Progenitor cell of endocrine pancreas (in vitro differentiated cells): ENCODE measurements around the gene ZNF727. TPM values are rescaled to one million over a fixed set of nuclear protein-coding genes. Genes with fewer than 3 reads are reported as not detected.
"Not testable (repeated sequence)": the region's sequence is repeated elsewhere in the genome, so short reads cannot be mapped to it uniquely, and the experiment has no call there.

Experiments
- DNase-seq: peaks from one replicate; pipeline ENCODE4 v3.0.0; 2021; ENCODE audit warnings: low spot score; ENCODE audit not compliant: unreplicated experiment
- H3K27ac Mint-ChIP-seq: 2 replicates; pipeline ENCODE4 v1.8.0; 2021; ENCODE audit warnings: mild to moderate bottlenecking, moderate library complexity, mixed read lengths
- H3K27me3 Mint-ChIP-seq: 2 replicates; pipeline ENCODE4 v1.8.0; 2021; ENCODE audit warnings: mixed read lengths
- H3K36me3 Mint-ChIP-seq: 2 replicates; pipeline ENCODE4 v1.8.0; 2022; ENCODE audit warnings: mixed read lengths; ENCODE audit not compliant: insufficient read depth
- H3K4me1 Mint-ChIP-seq: 2 replicates; pipeline ENCODE4 v1.8.0; 2021; ENCODE audit warnings: low read depth, mixed read lengths
- H3K4me3 Mint-ChIP-seq: 2 replicates; pipeline ENCODE4 v1.8.0; 2021; ENCODE audit warnings: low read depth, mild to moderate bottlenecking, moderate library complexity, mixed read lengths
- H3K9me3 Mint-ChIP-seq: 2 replicates; pipeline ENCODE4 v1.8.0; 2021; ENCODE audit warnings: low read depth, mixed read lengths
- long read RNA-seq: library from polyadenylated mRNA; unstranded; transcript quantifications from one replicate; pipeline ENCODE4 v2.0.0, GENCODE V29; 2020
- total RNA-seq: library from RNA; stranded (reverse); gene quantifications from 2 replicates; pipeline ENCODE4 v1.2.1, GENCODE V29; 2021
- TF ChIP-seq, protein P1 (sequence below): fragments of 200-600 bp; sonication (generic); IDR thresholded peaks from one replicate; pipeline ENCODE4 v1.5.0; 2021; ENCODE audit warnings: antibody characterized with exemption, mild to moderate bottlenecking; ENCODE audit not compliant: unreplicated experiment

Gene ZNF727
- not detected in 2 replicates for total RNA-seq
- long read RNA-seq, result 0 reads

DNA sequence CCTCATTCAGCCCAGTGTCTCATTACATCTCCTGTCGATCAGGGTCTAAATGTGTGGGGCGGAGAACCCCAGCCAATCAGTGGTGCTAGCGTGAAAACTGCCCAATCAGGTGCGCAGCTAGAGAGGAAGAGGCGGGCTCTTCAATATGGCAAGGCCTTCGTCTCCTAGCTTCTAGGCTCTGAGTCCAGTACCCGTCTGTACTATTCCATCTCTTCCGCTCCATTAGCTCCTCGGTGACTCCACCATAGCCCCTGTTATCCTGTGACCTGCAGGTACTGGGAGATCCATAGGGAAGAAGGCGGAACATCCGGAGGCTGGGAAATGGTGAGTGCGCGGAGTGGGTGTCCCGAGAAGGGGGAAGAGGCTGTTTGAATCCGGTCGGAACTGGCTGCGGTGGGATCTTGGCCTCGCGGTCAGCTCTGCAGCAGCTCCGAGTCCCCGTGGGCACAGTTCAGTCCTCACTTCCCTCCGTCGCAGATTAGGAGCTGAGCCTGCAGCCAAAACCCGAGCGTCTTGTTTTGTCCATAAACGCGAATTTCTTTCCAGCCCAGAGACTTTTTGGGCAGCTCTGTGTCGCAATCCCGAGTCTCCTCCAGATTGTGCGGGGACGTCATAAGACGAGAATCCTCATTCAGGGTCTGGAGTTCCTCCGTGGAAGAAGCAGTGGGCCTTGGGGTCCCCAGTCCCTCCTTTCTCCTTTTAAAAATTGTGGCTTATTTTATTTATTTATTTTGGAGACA, at the start of gene ZNF727:
ZNF727 (plus strand) TSS at position 134 of the 740 bp plus-strand sequence; CDS start at position 322, 188 bp downstream.
- peaks cover 1% of the 10 kb centered on the region for H3K36me3 Mint-ChIP-seq
- no peak for DNase-seq
- no peaks in the 10 kb centered on the region for H3K4me1 Mint-ChIP-seq
- no peak within 1 kb of the TSS for H3K4me3 Mint-ChIP-seq
- peaks cover 47% of the 10 kb centered on the region for H3K9me3 Mint-ChIP-seq
- TF ChIP-seq, protein P1, sequence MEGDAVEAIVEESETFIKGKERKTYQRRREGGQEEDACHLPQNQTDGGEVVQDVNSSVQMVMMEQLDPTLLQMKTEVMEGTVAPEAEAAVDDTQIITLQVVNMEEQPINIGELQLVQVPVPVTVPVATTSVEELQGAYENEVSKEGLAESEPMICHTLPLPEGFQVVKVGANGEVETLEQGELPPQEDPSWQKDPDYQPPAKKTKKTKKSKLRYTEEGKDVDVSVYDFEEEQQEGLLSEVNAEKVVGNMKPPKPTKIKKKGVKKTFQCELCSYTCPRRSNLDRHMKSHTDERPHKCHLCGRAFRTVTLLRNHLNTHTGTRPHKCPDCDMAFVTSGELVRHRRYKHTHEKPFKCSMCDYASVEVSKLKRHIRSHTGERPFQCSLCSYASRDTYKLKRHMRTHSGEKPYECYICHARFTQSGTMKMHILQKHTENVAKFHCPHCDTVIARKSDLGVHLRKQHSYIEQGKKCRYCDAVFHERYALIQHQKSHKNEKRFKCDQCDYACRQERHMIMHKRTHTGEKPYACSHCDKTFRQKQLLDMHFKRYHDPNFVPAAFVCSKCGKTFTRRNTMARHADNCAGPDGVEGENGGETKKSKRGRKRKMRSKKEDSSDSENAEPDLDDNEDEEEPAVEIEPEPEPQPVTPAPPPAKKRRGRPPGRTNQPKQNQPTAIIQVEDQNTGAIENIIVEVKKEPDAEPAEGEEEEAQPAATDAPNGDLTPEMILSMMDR, result no peak
- no peaks in the 10 kb centered on the region for H3K27me3 Mint-ChIP-seq
- no peak within 1 kb of the TSS for H3K27ac Mint-ChIP-seq

DNA sequence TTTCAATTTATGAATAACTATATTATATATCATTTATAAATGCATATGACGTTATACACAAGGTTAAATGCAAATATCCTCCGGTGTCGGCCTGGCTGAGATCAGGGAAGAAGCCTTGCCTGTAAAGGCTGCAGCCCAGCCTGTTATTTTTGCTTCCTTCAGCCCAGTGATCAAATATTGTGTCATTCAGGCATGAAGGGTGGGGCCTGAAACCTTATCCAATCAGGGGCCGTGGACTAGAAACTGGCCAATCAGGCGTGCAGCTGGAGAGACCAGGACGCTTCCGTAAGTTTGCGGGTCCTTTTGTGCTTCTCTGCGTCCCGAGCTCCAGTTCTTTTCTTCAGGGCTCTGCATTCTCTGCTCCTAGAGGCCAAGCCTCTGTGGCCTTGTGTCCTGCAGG, 46.7 kb upstream of the ZNF727 start, which contains the start of gene ZNF722:
ZNF722 (plus strand) TSS at position 301 of the 400 bp plus-strand sequence. CDS start 113 bp downstream, outside the sequence.
- Mint-ChIP-seq H3K9me3 (peaks cover 12% of the 10 kb centered on the region), H3K27ac (no peak within 1 kb of the TSS), H3K27me3 (no peaks in the 10 kb centered on the region), H3K4me1 (no peaks in the 10 kb centered on the region), H3K36me3 (peaks cover 2% of the 10 kb centered on the region), H3K4me3 (no peak within 1 kb of the TSS)
- TF ChIP-seq, protein P1, result no peak
- no peak for DNase-seq

DNA sequence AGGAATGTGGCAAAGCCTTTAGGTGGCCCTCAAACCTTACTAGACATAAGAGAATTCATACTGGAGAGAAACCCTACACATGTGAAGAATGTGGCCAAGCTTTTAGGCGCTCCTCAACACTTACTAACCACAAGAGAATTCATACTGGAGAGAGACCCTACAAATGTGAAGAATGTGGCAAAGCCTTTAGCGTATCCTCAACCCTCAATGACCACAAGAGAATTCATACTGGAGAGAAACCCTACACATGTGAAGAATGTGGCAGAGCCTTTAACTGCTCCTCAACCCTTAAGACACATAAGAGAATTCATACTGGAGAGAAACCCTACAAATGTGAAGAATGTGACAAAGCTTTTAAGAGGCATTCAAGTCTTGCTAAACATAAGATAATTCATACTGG, 29.7 kb upstream of the ZNF727 start:
- not testable (repeated sequence) for H3K4me1 Mint-ChIP-seq, H3K4me3 Mint-ChIP-seq, DNase-seq, H3K27ac Mint-ChIP-seq, H3K36me3 Mint-ChIP-seq, H3K27me3 Mint-ChIP-seq
- peaks cover 48% of the 10 kb centered on the region for H3K9me3 Mint-ChIP-seq

DNA sequence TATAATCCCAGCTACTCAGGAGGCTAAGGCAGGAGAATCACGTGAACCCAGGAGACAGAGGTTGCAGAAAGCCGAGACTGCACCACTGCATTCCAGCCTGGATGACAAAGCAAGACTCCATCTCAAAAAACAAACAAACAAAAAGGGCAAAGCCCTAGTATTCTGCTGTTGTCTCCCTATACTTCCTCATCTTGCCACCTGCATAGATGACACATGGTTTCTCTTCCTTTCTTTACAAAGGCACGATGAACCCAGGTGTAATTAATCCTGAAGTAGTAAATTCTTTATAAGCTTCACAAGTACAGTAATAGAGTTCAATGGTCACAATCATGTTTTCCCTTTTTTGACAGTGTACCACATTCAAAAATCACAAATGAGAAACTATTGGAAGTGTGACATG, 9.8 kb upstream of the ZNF727 start:
- Mint-ChIP-seq H3K4me1 (no peaks in the 10 kb centered on the region), H3K9me3 (peaks cover 45% of the 10 kb centered on the region), H3K4me3 (no peak overlapping the region), H3K27me3 (no peaks in the 10 kb centered on the region), H3K36me3 (no peaks in the 10 kb centered on the region), H3K27ac (no peak overlapping the region)
- TF ChIP-seq, protein P1, result no peak
- DNase-seq, result no peak

DNA sequence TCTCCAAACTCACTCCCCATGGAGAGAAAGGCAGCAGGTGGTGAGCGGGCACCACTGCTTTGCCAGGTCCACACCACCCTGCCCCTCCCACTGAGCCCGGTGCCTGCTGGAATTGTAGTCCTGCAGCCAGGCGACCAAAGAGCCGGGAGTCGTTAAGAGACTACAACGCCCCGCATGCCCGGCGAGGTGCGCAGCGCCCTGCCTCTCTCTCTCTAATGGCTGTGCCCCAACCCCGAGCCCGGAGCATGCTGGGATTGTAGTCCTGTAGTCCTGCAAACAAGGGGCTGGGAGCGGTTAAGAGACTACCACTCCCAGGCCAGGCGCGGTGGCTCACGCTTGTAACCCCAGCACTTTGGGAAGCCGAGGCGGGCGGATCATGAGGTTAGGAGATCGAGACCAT, 8.1 kb upstream of the ZNF727 start:
- no peaks in the 10 kb centered on the region for H3K4me1 Mint-ChIP-seq
- DNase-seq, result no peak
- no peak overlapping the region for H3K4me3 Mint-ChIP-seq
- no peaks in the 10 kb centered on the region for H3K27me3 Mint-ChIP-seq
- H3K9me3 Mint-ChIP-seq, result peaks cover 40% of the 10 kb centered on the region
- TF ChIP-seq, protein P1, result no peak
- no peak overlapping the region for H3K27ac Mint-ChIP-seq
- H3K36me3 Mint-ChIP-seq, result no peaks in the 10 kb centered on the region

DNA sequence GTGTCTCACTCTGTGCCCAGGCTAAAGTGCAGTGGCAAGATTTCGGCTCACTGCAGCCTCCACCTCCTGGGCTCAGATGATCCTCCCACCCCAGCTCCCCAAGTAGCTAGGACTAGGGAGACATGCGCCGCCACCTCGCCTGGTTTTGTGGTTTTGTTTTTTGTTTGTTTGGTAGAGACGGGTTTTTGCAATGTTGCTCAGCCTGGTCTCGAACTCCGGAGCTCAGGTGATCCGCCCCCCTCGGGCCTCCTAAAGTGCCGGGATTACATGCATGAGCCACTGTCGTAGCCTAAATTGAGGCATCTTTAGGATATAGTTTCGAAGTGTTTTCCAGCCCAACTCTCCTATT, 781 bp downstream of the ZNF727 start:
- no peak overlapping the region for H3K4me3 Mint-ChIP-seq
- H3K9me3 Mint-ChIP-seq, result peaks cover 47% of the 10 kb centered on the region
- no peak overlapping the region for H3K27ac Mint-ChIP-seq
- no peaks in the 10 kb centered on the region for H3K27me3 Mint-ChIP-seq
- H3K4me1 Mint-ChIP-seq, result no peaks in the 10 kb centered on the region
- peaks cover 1% of the 10 kb centered on the region for H3K36me3 Mint-ChIP-seq
- DNase-seq, result no peak
- TF ChIP-seq, protein P1, result no peak

DNA sequence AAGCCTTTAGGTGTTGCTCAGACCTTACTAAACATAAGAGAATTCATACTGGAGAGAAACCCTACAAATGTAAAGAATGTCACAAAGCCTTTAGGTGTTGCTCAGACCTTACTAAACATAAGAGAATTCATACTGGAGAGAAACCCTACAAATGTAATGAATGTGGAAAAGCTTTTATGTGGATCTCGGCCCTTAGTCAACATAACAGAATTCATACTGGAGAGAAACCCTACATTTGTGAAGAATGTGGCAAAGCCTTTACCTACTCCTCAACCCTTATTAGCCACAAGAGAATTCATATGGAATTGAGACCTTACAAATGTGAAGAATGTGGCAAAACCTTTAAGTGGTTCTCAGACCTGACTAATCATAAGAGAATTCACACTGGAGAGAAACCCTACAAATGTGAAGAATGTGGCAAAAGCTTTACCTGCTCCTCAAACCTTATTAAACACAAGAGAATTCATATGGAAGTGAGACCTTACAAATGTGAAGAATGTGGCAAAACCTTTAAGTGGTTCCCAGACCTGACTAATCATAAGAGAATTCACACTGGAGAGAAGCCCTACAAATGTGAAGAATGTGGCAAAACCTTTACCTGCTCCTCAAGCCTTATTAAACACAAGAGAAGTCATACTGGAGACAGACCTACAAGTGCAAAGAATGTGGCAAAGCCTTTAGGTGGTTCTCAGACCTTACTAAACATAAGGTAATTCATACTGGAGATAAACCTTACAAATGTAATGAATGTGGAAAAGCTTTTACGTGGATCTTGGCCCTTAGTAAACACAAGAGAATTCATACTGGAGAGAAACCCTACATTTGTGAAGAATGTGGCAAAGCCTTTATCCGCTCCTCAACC, 32.8 kb downstream of the ZNF727 start:
- DNase-seq, H3K4me1 Mint-ChIP-seq, H3K27ac Mint-ChIP-seq, H3K36me3 Mint-ChIP-seq, H3K4me3 Mint-ChIP-seq, H3K27me3 Mint-ChIP-seq: not testable (repeated sequence)
- H3K9me3 Mint-ChIP-seq, result peaks cover 66% of the 10 kb centered on the region
